Keratinocyte (primary cell): ENCODE results near the gene ANKRA2.

Source experiments
- EZH2 ChIP-seq: IDR thresholded peaks from one replicate; pipeline ENCODE4 v1.6.1; 2012; ENCODE audit warnings: inconsistent platforms, mild to moderate bottlenecking, low read length, moderate library complexity
- TF ChIP-seq, protein P1 (sequence below), 3 experiments: IDR thresholded peaks in 1 of 3; conservative IDR thresholded peaks in 1 of 3; optimal IDR thresholded peaks in 1 of 3; 2 replicates in 2 of 3; 3 replicates in 1 of 3; pipeline versions ENCODE3 to v1.5.1; 2011; ENCODE audit warnings: low read length in 3 of 3, mild to moderate bottlenecking in 3 of 3, moderate library complexity in 2 of 3, control low read depth in 1 of 3, inconsistent platforms in 1 of 3; ENCODE audit not compliant: insufficient read depth in 2 of 3; ENCODE audit errors: extremely low read depth in 1 of 3

DNA sequence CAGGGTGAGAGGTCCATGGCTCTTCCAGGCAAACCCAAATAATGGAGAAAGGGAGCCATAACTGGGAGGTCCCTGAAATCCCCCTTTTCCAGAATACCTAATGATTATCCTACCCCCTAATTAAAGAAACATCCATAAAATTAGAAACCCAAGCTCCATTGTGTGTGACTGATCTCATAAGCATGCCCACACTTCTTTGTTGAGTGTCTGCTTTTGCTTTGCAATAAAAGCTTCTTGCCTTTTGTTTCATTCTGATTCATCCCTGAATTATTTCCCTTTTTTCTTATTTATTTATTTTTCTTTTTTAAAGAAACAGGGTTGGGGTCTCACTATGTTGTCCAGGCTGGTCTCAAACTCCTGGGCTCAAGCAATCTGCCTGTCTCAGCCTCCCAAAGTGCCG lies 34.1 kb downstream of the ANKRA2 start:
- TF ChIP-seq, protein P1, sequence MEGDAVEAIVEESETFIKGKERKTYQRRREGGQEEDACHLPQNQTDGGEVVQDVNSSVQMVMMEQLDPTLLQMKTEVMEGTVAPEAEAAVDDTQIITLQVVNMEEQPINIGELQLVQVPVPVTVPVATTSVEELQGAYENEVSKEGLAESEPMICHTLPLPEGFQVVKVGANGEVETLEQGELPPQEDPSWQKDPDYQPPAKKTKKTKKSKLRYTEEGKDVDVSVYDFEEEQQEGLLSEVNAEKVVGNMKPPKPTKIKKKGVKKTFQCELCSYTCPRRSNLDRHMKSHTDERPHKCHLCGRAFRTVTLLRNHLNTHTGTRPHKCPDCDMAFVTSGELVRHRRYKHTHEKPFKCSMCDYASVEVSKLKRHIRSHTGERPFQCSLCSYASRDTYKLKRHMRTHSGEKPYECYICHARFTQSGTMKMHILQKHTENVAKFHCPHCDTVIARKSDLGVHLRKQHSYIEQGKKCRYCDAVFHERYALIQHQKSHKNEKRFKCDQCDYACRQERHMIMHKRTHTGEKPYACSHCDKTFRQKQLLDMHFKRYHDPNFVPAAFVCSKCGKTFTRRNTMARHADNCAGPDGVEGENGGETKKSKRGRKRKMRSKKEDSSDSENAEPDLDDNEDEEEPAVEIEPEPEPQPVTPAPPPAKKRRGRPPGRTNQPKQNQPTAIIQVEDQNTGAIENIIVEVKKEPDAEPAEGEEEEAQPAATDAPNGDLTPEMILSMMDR (optimal IDR thresholded peaks at IDR 0.05 in 1 of 3, IDR thresholded peaks at IDR 0.05 in 1 of 3, conservative IDR thresholded peaks at IDR 0.05 in 1 of 3; ENCODE audit: extremely low read depth in 1 of 3, insufficient read depth in 2 of 3, low read length in 3 of 3), result no peak
- TF ChIP-seq EZH2, result no peak
